ENCODE results near the gene ARAP1. TPM values are rescaled to one million over a fixed set of nuclear protein-coding genes. Genes with fewer than 3 reads are reported as not detected.

ARAP1 gene
- total RNA-seq, 1 experiment from 2014 or later, result 86.2 TPM

- no peak overlapping the region for H3K4me3 ChIP-seq (ENCODE audit: low read length)
- POLR2A ChIA-PET (ENCODE audit: unreplicated experiment), result no interaction called here
- no peak for TF ChIP-seq EZH2phosphoT487 (IDR thresholded peaks at IDR 0.05; ENCODE audit: borderline replicate concordance, low read length)
- no peak for TF ChIP-seq CTCF (conservative IDR thresholded peaks at IDR 0.05; ENCODE audit: low read depth, low read length)
- TF ChIP-seq EZH2 (IDR thresholded peaks at IDR 0.05; ENCODE audit: low read length, unreplicated experiment), result no peak
- H3K27ac ChIP-seq (ENCODE audit: low read length), result no peak overlapping the region
- H4K20me1 ChIP-seq (ENCODE audit: low read length), result no peaks in the 10 kb centered on the region
- no peak overlapping the region for H2AFZ ChIP-seq (ENCODE audit: low read length)
- intact Hi-C loops (cut with micrococcal nuclease), result no loop called here
- no peak overlapping the region for H3K4me2 ChIP-seq (ENCODE audit: low read length)
- H3K36me3 ChIP-seq (ENCODE audit: low read depth, low read length), result no peaks in the 10 kb centered on the region
- no peak for DNase-seq
- H3K27me3 ChIP-seq (ENCODE audit: low read length), result peaks cover 14% of the 10 kb centered on the region; the same call in 1 of the 2 replicates
- H3K9me2 ChIP-seq (replicated peaks; ENCODE audit: low read length), result no peaks in the 10 kb centered on the region
- H3K79me2 ChIP-seq (ENCODE audit: low read length), result no peaks in the 10 kb centered on the region
- no peak overlapping the region for H3K9ac ChIP-seq (ENCODE audit: low read length)
- CTCF ChIA-PET, result no interaction called here
- no peaks in the 10 kb centered on the region for H3K4me1 ChIP-seq (ENCODE audit: insufficient read depth, low read length)
- no peaks in the 10 kb centered on the region for H3K9me3 ChIP-seq (ENCODE audit: low read length)
- no TSS peak for BruUV-seq (replicated peaks)
- no peak for ATAC-seq
- H3F3A ChIP-seq (ENCODE audit: low read length, unreplicated experiment), result no peaks in the 10 kb centered on the region
Observed at GRCh38 chr11:72658989-72659640, 93.1 kb downstream of the ARAP1 start.

GRCh38 chr11:72657411-72658100 lies 94.7 kb downstream of the ARAP1 start:
- no peak for ATAC-seq

More at GRCh38 chr11:72657411-72658100, 94.7 kb downstream of the ARAP1 start:
- Histone ChIP-seq H3K4me1 (ENCODE audit: insufficient read depth, low read length) (no peaks in the 10 kb centered on the region), H3K9me2 (replicated peaks; ENCODE audit: low read length) (no peaks in the 10 kb centered on the region), H3F3A (ENCODE audit: low read length, unreplicated experiment) (no peaks in the 10 kb centered on the region), H3K9ac (ENCODE audit: low read length) (no peak overlapping the region), H3K4me3 (ENCODE audit: low read length) (no peak overlapping the region), H3K9me3 (ENCODE audit: low read length) (no peaks in the 10 kb centered on the region), H3K27ac (ENCODE audit: low read length) (no peak overlapping the region), H3K79me2 (ENCODE audit: low read length) (no peaks in the 10 kb centered on the region), H3K27me3 (ENCODE audit: low read length) (peaks cover 14% of the 10 kb centered on the region; the same call in 1 of the 2 replicates), H2AFZ (ENCODE audit: low read length) (no peak overlapping the region), H3K36me3 (ENCODE audit: low read depth, low read length) (no peaks in the 10 kb centered on the region), H3K4me2 (ENCODE audit: low read length) (no peak overlapping the region), H4K20me1 (ENCODE audit: low read length) (no peaks in the 10 kb centered on the region)
- no peak for TF ChIP-seq EZH2 (IDR thresholded peaks at IDR 0.05; ENCODE audit: low read length, unreplicated experiment)
- no peak for TF ChIP-seq EZH2phosphoT487 (IDR thresholded peaks at IDR 0.05; ENCODE audit: borderline replicate concordance, low read length)
- no peak for TF ChIP-seq CTCF (conservative IDR thresholded peaks at IDR 0.05; ENCODE audit: low read depth, low read length)
- ChIA-PET POLR2A (ENCODE audit: unreplicated experiment) (no interaction called here), CTCF (no interaction called here)
- BruUV-seq (replicated peaks), result no TSS peak
- no peak for DNase-seq
- intact Hi-C loops (cut with micrococcal nuclease), result no loop called here

Measured in PC-3 (cell line).